Activated CD4-positive, alpha-beta T cell treated with anti-CD3 and anti-CD28 coated beads for 48 hours (primary cell): ENCODE data around the gene FNDC3B.
"Not testable (repeated sequence)": the region's sequence is repeated elsewhere in the genome, so short reads cannot be mapped to it uniquely, and the experiment has no call there.

Experiments
- DNase-seq: peaks from one replicate; pipeline ENCODE4 v3.0.0-alpha.2; 2020

Gene FNDC3B

GRCh38 chr3:172222478-172223071 lies 183.2 kb downstream of the FNDC3B start:
- no peak for DNase-seq

GRCh38 chr3:172223870-172224269 lies 184.5 kb downstream of the FNDC3B start:
- DNase-seq, result no peak

- no peak for DNase-seq
Observed at GRCh38 chr3:172224560-172225214, 185.3 kb downstream of the FNDC3B start.

- DNase-seq, result no peak
Observed at GRCh38 chr3:172225215-172225707, 185.9 kb downstream of the FNDC3B start.

GRCh38 chr3:172226831-172227230 lies 187.5 kb downstream of the FNDC3B start:
- DNase-seq, result no peak

GRCh38 chr3:172227340-172228035 lies 188.1 kb downstream of the FNDC3B start:
- DNase-seq, result no peak

GRCh38 chr3:172228036-172228415 lies 188.6 kb downstream of the FNDC3B start:
- no peak for DNase-seq

- no peak for DNase-seq
Observed at GRCh38 chr3:172229462-172229861, 190.1 kb downstream of the FNDC3B start.

GRCh38 chr3:172231318-172231901 lies 192.0 kb downstream of the FNDC3B start:
- DNase-seq, result no peak

- DNase-seq, result no peak
Observed at GRCh38 chr3:172232579-172233212, 193.3 kb downstream of the FNDC3B start.

- DNase-seq, result no peak
Observed at GRCh38 chr3:172233474-172234277, 194.3 kb downstream of the FNDC3B start.

GRCh38 chr3:172235698-172236097 lies 196.3 kb downstream of the FNDC3B start:
- no peak for DNase-seq

- no peak for DNase-seq
Observed at GRCh38 chr3:172236771-172237742, 197.7 kb downstream of the FNDC3B start.

GRCh38 chr3:172238188-172238587 lies 198.8 kb downstream of the FNDC3B start:
- DNase-seq, result no peak

GRCh38 chr3:172239218-172239790 lies 199.9 kb downstream of the FNDC3B start:
- DNase-seq, result no peak

- DNase-seq, result no peak
Observed at GRCh38 chr3:172241405-172241804, 202.0 kb downstream of the FNDC3B start.

- not testable (repeated sequence) for DNase-seq
Observed at GRCh38 chr3:172242471-172242870, 203.1 kb downstream of the FNDC3B start.

GRCh38 chr3:172243376-172243775 lies 204.0 kb downstream of the FNDC3B start:
- DNase-seq, result not testable (repeated sequence)

- no peak for DNase-seq
Observed at GRCh38 chr3:172244011-172244410, 204.6 kb downstream of the FNDC3B start.

GRCh38 chr3:172245241-172245640 lies 205.9 kb downstream of the FNDC3B start:
- no peak for DNase-seq
